Activated CD4-positive, alpha-beta T cell treated with anti-CD3 and anti-CD28 coated beads, Interleukin-10, Interleukin-2, amounts not matched to agents 100 ng/mL and 50 ng/mL, durations not matched to agents 16 hours and 8 hours (primary cell): Measurements from ENCODE around the gene ADAMTS12.
"Not testable (repeated sequence)": the region's sequence is repeated elsewhere in the genome, so short reads cannot be mapped to it uniquely, and the experiment has no call there.

Source experiments
- DNase-seq: peaks from one replicate; pipeline ENCODE4 v3.0.0-alpha.2; 2020

The ADAMTS12 gene

DNA sequence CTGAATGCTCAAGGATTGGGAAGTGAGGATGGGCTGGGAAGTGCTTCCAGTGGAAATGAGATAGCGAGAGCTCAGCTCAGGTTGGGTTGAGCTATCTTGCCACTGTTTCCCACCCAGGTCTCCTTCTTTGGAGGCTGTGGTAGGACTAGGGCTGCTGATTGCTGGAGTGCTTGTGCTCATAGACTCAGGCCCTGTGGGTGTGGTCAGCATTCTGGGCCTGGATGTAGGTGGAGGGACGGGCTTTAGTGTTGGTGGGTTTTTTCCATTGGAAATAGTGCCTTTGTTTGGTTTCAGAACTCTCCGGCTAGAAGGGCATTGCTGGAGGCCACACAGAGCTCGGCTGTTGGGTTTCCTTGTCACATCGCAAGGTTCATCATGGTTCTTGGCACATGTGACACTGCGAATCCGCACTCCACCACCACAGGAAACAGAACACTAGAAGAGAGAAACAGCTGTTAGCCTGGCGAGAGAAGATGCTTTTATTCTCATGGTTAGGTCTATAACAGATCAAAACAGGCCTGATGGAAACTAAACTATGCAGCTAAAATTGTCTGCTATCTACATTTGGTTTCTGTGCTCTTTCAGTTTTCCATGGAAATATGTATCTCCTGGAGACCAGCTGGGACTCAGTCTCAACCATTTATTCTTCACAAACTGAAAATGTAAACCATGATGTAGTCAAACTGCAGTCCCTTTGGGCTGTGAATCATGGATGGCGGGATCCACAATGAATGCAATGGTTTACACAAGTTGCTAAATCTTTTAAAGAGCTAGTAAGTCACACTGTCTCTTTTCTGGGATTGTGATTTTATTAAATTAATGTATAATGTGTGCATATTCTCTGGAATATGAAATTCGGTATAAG, 314.8 kb downstream of the ADAMTS12 start:
- no peak for DNase-seq

DNA sequence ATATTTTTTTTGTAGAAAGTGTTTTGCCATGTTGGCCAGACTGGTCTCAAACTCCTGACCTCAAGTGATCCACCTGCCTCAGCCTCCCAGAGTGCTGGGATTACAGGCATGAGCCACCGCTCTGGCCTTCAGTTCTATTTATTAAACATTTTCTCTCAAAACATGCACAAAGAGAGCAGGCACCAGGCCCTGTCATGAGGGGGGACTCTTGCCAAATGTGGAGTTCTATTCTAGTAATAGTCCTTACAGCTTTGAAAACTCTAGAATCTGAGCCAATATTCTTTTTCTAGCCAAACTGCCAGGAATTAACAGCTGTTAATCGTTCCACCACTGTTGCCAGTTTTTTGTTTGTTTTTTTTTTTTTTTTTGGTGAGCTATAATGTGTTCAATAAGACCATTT, 326.5 kb downstream of the ADAMTS12 start:
- no peak for DNase-seq

DNA sequence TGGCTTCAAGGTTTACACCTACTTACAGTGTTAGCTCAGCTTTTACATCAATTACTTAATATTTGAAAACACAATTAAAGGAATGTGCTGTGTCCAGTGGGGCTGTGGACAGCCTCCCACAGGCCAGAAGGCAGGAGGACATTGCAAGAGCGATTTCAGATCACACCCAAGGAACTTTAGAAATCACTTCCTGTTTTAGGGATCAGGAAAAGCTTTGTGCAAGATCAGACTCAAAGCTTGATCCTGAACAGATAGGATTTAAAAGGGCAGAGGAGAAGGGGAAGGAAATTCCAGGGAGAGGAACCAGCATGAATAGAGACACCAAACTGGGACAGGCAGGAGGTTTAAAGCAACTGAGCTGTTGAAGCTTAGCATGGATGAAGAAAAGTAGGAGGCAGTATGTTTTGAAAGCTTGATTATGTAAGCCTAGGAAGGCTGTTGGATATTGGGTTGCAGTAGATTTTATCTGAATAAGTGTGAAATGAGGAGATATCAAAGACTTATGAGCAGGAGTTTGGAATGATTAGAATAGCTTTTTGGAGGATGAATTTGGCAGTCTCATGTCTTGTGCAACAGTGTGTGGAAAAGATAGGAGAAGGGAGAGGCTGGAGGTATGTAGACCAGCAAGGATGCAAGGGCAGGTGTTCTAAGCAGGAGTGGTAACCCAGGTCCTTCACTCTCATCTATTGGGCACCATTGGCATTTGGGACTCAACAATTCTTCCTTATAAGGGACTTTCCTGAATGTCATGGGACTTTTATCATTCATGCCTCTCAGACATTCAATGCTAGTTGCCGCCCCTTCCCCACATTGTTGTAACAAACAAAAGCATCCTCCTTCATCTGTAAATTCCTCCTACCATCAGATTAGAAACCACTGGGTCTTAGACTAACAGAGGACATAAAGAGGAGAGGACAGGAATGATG, 327.5 kb downstream of the ADAMTS12 start:
- no peak for DNase-seq

DNA sequence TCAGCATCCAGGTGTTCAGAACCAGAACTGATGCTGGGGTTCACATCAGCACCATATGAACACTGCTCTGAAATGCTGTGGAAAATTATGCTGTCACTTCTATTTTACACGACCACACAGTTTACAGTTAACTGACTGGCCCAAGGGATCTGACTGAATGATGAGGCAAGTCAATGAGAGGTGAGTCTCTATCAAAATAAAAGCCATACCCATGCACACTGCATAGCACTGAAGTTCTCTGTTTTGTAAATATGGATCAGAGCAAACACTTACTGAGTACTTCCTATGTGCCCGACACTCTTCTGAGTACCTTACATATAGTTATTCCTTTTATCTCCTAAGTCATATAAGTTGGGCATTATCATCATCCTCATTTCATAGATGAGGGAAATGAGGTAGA, 328.3 kb downstream of the ADAMTS12 start:
- no peak for DNase-seq

DNA sequence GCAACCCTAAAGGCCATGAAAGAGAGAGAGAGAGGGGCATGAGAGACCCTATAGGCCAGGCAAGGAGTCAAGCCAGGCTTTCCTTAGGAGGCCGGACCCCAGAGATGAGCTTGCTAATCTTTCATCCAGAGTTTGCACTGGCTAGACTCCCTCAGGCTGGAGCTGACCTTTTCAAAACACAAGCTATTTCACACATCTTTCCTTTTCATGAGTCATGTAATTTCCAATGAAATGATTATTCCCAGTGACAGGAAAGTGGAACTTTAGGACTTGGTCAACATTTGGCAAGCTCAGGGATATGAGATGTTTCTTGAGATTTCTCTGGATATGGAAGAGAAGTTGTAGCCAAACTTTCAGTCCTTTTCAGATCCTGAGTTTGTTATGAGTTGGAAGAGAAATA, 333.3 kb downstream of the ADAMTS12 start:
- no peak for DNase-seq

DNA sequence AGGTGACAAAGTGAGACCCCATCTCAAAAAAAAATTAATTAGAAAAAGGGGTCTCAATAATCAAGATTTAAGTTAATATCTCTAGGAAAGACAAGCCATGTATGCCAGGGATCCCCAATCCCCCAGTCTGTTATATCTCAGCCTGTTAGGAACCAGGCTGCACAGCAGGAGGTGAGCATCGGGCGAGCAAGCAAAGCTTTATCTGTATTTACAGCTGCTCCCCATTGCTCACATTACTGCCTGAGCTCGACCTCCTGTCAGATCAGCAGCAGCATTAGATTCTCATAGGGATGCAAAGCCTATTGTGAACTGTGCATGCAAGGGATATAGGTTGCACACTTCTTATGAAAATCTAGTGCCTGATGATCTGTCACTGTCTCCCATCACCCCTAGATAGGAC, 334.2 kb downstream of the ADAMTS12 start:
- no peak for DNase-seq

DNA sequence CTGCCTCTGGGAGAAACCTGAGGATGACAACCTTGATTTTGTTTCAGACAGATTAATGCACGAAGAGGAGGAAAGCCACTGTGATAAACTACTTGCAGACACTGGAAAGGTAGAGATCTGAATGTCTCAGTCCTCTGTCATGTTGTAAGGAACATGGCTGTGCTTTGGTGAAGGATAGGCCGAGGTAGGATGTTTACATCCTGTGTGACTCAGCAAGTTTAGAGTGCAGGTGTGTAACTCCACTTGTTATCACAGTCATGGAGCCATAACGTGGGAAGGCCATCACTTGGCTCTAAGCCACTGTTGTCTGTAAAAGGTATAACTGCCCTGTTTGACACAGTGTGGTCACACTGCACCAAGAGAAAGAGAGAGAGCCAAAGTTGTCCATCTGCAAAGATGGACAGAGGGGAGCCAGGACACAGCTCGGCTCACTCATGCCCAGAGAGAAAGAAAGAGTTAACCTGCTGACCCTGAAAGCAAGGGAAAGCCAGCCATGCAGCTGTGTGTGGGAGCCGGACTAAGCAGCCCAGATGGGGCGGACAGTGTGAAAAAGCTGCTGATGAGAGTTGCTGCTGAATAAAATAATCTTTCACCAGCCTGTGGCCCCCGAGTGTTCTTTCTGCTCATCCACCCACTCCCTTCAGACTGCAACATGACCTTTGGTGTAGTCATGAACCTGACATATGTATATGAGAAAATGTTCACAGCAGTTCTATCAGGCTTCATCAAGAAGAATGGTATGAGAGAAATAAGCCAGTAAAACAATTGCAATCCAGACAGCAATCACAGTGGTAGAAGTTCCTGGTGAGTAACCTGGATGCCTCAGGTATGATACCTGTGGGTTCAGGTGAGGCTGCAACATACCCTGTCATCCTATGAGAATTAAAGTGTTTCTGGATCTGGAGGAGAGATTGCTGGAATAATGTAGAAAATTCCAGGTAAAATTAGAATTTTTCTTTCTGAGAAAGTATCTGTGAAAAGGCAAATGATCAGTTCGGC, 335.2 kb downstream of the ADAMTS12 start:
- DNase-seq, result no peak

DNA sequence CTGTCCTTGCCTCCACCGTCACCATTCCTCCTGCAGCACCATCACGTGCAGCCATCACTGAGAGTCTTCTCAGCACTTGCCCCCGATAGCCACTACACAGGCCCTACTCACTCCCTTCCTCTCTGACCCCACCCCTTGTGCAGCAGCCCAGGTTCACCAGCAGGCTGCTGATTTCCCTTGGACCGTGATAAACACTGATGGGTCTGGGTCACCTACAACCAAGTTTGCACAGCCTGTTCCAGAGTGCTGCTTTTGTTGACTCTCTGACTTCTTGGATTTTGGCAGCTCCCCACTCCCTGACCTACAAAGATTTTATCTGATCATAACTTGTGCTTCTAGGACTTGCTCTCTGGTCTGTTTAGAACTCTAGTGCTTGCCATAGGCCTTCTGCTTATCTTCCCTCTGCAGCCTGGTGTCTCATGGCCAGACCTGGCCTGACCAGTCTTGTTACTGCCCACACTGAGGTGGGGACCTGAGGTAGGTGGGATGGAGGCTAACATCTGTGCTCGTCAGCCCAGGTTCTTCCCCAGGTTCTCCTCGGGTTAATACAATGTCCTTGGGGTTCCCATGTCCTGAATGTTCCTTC, 341.7 kb downstream of the ADAMTS12 start:
- DNase-seq, result no peak

DNA sequence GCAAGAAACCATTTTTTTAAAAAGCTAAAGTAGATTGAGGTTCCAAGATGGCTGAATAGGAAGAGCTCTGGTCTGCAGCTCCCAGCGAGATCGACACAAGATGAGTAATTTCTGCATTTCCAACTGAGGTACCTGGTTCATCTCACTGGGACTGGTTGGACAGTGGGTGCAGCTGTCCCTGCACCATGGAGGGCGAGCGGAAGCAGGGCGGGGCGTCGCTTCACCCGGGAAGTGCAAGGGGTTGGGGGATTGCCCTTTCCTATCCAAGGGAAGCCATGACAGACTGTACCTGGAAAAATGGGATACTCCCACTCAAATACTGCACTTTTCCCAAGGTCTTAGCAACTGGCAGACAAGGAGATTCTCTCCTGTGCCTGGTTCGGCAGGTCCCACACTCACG, 352.0 kb downstream of the ADAMTS12 start:
- not testable (repeated sequence) for DNase-seq

DNA sequence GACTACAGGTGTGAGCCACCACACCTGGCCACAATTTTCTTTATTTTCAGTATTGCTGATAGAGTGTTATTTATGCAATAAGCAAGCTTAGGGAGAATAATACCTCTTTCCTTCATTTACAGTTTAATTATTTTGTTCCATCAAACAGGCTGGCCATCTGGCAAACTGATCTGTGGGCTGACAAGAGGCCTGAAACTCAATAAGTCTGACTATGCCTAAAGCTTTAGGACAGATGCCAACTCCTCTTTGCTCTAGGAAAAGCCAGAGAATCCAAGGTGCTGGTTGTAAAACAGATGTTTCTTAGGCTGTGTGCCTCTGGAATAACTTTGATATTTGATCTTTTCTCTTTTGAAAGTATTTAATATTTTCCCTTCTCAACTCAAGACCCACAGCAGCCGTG, 352.6 kb downstream of the ADAMTS12 start:
- DNase-seq, result no peak

DNA sequence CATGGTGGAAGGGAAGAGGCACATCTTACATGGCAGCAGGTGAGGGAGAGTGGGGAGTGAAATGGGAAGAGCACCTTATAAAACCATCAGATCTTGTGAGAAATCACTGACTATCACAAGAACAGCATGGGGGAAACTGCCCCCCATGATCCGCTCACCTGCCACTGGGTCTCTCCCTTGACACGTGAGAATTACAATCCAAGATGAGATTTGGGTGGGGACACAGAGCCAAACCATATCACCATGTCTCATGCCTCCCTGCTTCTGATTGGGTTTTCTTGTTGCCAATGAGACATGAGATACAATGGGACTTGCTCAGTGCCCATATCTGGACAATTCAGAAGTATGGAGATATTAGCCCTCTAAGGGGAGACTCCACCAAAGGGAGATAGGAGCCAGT, 353.6 kb downstream of the ADAMTS12 start:
- no peak for DNase-seq

DNA sequence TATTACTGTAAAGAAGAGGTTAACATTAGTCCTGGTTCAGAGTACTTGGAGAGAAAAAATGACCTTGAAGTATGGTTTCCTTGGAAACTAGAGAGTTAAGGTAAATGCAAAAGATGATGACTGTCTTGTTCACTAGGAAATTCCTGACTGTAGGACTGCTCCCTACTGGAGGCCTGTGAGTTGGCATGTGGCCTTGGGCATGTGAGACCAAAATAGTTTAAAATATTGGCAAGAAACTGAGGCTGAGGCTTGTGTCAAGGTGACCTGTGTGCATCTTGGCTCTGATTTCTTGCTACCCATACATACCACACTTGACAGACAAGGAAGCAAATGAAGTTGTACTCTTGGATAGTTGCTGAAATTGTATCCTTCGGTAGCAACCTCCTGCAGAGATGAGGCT, 354.6 kb downstream of the ADAMTS12 start:
- DNase-seq, result no peak

DNA sequence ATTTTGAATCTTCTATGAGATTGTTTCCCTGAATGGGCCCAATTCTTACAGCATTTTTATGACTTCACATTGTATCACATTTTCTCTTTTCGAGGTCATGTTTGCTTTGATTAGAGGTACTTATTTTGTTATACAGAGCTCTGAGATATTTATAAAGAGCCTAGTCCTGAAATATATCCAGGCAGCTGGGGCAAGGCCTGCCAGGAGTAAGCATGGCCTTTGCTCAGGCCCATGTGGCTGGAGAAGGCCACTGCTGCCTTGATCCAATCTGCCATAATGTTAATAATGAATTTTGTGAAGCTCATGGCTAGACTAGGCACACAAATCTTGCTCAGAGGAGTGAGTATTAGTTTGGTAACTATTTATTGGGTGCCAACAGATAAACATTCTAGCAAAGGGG, 355.0 kb downstream of the ADAMTS12 start:
- no peak for DNase-seq

DNA sequence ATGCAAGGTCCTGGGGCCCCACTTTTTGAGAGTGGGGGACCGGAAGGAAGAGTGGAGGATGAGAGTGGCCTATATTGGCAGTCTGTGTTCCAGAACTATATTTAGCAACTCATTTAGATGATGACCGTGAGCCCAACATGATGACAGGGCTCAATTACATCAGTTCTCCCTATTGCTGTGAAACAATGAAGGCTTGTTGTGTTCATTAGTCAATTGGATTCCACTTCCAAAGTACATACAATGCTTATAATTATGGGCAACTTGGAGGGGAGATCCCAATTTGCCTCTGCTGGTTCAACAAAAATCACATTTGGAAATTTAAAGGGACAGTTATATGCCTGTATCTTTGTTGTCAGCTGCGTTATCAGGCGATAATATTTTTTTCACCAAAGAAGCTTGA, 360.0 kb downstream of the ADAMTS12 start:
- no peak for DNase-seq

DNA sequence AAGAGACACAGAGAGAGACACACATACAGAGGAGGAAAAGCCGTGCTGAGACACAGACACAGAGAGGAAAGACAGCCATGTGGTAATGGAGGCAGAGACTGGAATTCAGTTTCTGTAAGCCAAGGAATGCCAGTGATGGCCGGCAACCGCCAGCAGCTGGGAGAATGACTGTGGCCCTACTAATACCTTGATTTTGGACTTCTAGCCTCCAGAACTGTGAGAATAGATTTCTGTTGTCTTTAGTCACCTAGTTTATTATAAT, 360.8 kb downstream of the ADAMTS12 start:
- DNase-seq, result no peak

DNA sequence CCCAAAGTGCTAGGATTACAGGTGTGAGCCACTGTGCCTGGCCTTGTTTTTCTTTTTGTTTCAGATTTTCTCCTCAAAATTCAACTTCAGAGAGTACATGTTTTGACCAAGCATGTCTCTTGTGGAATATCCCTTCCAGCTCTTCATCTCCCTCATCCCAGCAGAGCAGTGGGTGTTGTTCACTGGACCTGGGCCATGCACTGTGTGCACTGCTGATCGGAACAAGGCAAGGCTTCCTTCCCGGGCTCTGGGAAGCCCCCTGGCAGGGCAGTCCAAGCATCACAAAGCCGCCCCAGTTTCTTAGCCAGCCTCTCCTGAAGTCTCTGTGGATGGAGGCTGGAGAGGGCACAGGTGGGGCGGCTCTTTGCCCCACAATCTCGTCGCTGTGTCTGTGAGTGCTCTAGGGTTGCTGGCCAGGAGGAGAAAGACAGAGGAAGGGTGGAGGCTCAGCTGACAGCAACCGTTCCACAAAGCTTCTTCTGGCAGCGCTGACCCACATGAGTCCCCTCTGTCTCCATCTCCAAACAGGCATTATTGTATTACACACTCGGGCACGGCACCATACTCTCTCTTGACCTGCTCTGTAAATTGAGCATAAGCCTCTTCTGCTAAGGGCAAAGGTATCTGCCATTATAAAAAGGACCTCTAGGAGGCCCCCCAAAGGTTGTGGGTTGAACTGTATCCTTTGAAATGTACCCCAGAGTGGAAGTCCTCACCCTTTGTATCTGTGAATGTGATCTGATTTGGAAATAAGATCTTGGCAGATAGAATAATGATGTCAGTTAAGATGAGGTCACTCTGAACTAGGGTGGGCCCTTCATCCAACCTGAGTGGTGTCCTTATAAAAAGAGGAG, 361.4 kb downstream of the ADAMTS12 start:
- DNase-seq, result no peak

DNA sequence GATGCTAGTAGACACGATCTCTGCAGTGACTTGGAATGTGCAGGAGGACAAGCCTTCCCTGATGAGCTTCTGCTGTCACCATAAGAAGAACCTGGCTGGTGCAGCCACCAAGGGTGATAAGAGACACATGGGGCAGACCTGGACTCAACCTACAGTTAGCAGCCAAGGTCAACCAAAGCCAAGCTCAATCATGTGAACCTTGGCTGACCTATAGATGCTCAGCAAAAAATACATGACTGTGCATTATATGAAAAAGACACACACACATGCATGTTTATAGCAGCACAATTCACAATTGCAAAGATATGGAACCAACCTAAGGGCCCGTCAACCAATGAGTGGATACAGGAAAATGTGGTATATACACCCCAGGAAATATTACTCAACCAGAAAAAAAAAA, 364.1 kb downstream of the ADAMTS12 start:
- no peak for DNase-seq

DNA sequence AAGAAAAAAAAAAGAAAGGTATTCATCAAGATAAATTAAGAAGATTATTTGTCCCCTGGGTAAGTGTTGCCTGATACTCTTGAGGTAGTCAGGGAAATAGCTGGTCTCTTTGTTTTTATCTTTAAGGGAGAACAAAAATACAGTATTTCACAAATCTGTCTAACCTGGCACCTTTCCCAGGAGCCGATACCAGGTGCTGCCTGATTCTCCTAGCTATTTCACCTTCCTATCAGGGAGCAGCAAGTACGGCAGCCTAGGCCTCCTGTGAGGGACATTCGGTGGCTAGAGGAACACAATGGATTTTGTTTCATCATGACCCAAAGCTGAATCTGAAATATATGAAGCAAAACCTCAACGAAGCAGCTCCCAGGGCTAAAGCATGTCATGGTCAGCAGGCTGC, 365.0 kb downstream of the ADAMTS12 start:
- DNase-seq, result no peak

DNA sequence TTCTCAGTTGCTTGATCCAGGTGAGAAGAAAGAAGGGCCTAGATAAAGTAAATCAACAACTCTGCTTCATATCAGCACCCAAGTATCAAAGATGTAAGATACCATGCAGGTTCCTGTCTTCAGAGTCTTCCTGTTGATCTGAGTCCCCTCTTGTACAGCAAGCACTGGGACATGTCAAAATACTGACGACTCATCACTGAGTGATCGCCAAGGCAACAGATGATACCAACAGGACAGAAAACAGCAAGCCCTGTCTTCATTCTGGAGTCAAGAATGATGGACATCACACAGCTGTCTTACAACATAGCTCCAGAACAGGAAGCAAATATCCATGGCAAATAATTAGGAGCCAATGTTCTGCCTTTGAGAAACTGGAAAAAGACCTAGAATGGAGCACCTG, 367.3 kb downstream of the ADAMTS12 start:
- no peak for DNase-seq

DNA sequence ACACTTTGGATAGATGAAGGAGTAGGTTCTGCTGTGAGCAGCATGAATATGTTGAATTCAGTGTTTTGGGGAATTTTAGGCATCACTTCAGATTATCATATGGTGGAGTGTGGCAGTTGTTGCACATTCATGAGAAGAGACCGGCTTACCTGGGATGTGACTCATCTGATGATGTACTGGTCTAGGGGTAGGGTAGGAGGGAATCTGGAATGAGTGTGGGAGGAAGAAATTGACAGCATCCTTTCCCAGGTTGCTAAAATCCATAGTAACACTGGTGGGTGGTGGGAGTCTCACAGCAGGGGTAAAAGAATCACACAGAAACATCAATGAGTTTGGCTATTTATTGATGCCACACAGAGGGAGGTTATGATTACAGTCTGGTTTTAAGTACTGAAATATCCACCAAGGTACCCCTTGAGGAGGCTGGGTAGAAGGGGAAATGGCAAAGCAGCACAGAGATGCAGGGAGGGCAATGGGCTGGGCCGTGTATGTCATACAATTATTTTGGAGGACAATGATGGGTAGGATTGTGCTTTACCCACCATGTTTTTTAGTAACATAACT, 368.5 kb downstream of the ADAMTS12 start:
- no peak for DNase-seq

DNA sequence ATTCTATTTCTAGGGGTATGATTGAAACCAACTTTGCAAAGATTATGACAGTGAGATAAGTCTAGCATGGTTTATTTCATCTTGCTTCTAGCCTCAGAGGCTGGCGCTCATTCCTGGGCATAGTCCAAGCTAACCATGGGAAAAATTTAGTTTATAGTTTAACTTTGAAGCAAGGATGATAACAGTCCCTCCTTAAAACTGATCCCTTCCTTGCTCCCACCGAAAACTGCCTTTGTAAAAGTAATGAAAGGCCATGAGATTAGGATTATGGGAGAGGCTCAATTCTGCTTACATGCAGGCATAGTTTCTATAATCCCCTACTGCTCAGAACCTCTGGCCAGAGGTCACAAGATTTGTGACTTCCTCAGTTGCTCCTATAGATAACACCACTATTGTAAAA, 375.4 kb downstream of the ADAMTS12 start:
- no peak for DNase-seq
